Measurements from ENCODE around the gene ARHGAP26. TPM values are rescaled to one million over a fixed set of nuclear protein-coding genes. Genes with fewer than 3 reads are reported as not detected.

The ARHGAP26 gene
- total and polyA plus RNA-seq, 2 of the 4 experiments (the other 2 are of a cell fraction), result 0.54 to 0.56 TPM

- ChIA-PET CTCF (interaction anchor here (0.9 kb wide), 1 partner anchor 8 kb away, joined by 3 read pairs; no protein-coding TSS in a partner anchor), POLR2A (ENCODE audit: unreplicated experiment) (no interaction called here)
- no peak overlapping the region for H2BK5ac ChIP-seq (ENCODE audit: low read depth, low read length, poor library complexity, severe bottlenecking)
- no peaks in the 10 kb centered on the region for H3K36me3 ChIP-seq (ENCODE audit: control insufficient read depth, insufficient read depth, low read length)
- H3K23ac ChIP-seq (ENCODE audit: low read depth, low read length), result 0 out of 2 replicates have a peak overlapping the region, but pooled peaks have one; percentile 0
- no TSS peak for BruUV-seq (replicated peaks)
- H3K4me3 ChIP-seq (ENCODE audit: insufficient read depth, low read depth, low read length), result no peak overlapping the region
- H4K91ac ChIP-seq (ENCODE audit: insufficient read depth, low read depth, low read length), result peak overlapping the region; percentile 15; the same call in 1 of the 2 replicates
- H3K79me1 ChIP-seq (ENCODE audit: low read depth in 1 of 2, low read length in 2 of 2), result no peaks in the 10 kb centered on the region
- TF ChIP-seq FOS (IDR thresholded peaks at IDR 0.05; ENCODE audit: low read depth, low read length) (no peak), RCOR1 (IDR thresholded peaks at IDR 0.05; ENCODE audit: insufficient replicate concordance, low read length) (no peak), BHLHE40 (IDR thresholded peaks at IDR 0.05; ENCODE audit: low read depth, low read length) (no peak), CTCF (conservative IDR thresholded peaks at IDR 0.05; ENCODE audit: low read depth, low read length) (no peak), MAFK (IDR thresholded peaks at IDR 0.05; ENCODE audit: low read depth, low read length) (no peak)
- ATAC-seq (ENCODE audit: low read depth) (no peak), DNase-seq (peak; percentile 29)
- H2BK20ac ChIP-seq (ENCODE audit: low read depth, low read length), result peak overlapping the region; percentile 9
- peaks cover 20% of the 10 kb centered on the region for H3K4me1 ChIP-seq (ENCODE audit: control insufficient read depth, insufficient read depth, low read length)
- H2BK120ac ChIP-seq (ENCODE audit: low read depth, low read length), result peak overlapping the region; percentile 59; the same call in 1 of the 2 replicates
- in situ Hi-C loops (cut with MboI; ENCODE audit: low sequenced_read_pairs) (no loop called here), dilution Hi-C loops (cut with HindIII; ENCODE audit: low sequenced_read_pairs, unreplicated experiment) (no loop called here), intact Hi-C loops (cut with micrococcal nuclease) (loop anchor here (2.0 kb wide), 1 partner anchor 16 kb away; no protein-coding TSS in a partner anchor)
- no peaks in the 10 kb centered on the region for H3K9me3 ChIP-seq (ENCODE audit: control insufficient read depth, insufficient read depth, low read length)
- no peak overlapping the region for H3K9ac ChIP-seq (ENCODE audit: low read depth, low read length)
- H2AK5ac ChIP-seq (ENCODE audit: low read depth, low read length), result peak overlapping the region; percentile 64; the same call in 1 of the 2 replicates
- no peaks in the 10 kb centered on the region for H3K27me3 ChIP-seq (ENCODE audit: control insufficient read depth, insufficient read depth, low read length)
- H3K18ac ChIP-seq (ENCODE audit: low read depth, low read length), result no peak overlapping the region
- no peak overlapping the region for H2AK9ac ChIP-seq (replicated peaks; ENCODE audit: low read depth, low read length, poor library complexity)
- H2BK15ac ChIP-seq (ENCODE audit: low read depth, low read length), result peak overlapping the region; percentile 84; the same call in 2 of the 3 replicates
- H3K27ac ChIP-seq (ENCODE audit: insufficient read depth, low read length), result no peak overlapping the region
- no peak overlapping the region for H2AFZ ChIP-seq (replicated peaks; ENCODE audit: low read length, poor library complexity)
- H3K4ac ChIP-seq (ENCODE audit: low read depth, low read length), result peak overlapping the region; percentile 33; the same call in 1 of the 2 replicates
- 86% methylated on average over 1 of the region's 3 CpGs; no CpG with 5 or more reads in 1 of the 2 experiments for WGBS, 2 experiments (ENCODE audit: extremely low coverage in 2 of 2, insufficient read length in 1 of 2)
- no peaks in the 10 kb centered on the region for H4K20me1 ChIP-seq (ENCODE audit: insufficient read depth, low read length)
- H3K56ac ChIP-seq (ENCODE audit: extremely low read depth, insufficient read depth, low read length), result no peak overlapping the region
- peaks cover 17% of the 10 kb centered on the region for H3K9me1 ChIP-seq (ENCODE audit: insufficient read depth, low read length)
- H3K14ac ChIP-seq (replicated peaks; ENCODE audit: low read depth, low read length), result peak overlapping the region; percentile 38
- H4K8ac ChIP-seq (ENCODE audit: low read depth in 2 of 2, low read length in 2 of 2), result no peak overlapping the region
- H4K5ac ChIP-seq (ENCODE audit: low read depth, low read length), result no peak overlapping the region
- H3K4me2 ChIP-seq (ENCODE audit: low read depth, low read length), result no peak overlapping the region
These were observed 206.7 kb downstream of the ARHGAP26 start for GRCh38 chr5:142976861-142977260.
